ENCODE measurements around the gene PAX7.

The PAX7 gene

GRCh38 chr1:18666317-18666920, 35.8 kb downstream of the PAX7 start:
- no peak for TF ChIP-seq CTCF (IDR thresholded peaks at IDR 0.05)

GRCh38 chr1:18667333-18667732, 36.7 kb downstream of the PAX7 start:
- TF ChIP-seq CTCF (IDR thresholded peaks at IDR 0.05) = no peak

GRCh38 chr1:18668046-18668445, 37.4 kb downstream of the PAX7 start:
- TF ChIP-seq CTCF (IDR thresholded peaks at IDR 0.05) = no peak

GRCh38 chr1:18668750-18669404, 38.2 kb downstream of the PAX7 start:
- TF ChIP-seq CTCF (IDR thresholded peaks at IDR 0.05) = no peak

- no peak for TF ChIP-seq CTCF (IDR thresholded peaks at IDR 0.05)
Measured at GRCh38 chr1:18670121-18670867, 39.6 kb downstream of the PAX7 start.

GRCh38 chr1:18670868-18671225, 40.2 kb downstream of the PAX7 start:
- no peak for TF ChIP-seq CTCF (IDR thresholded peaks at IDR 0.05)

GRCh38 chr1:18673976-18674375, 43.3 kb downstream of the PAX7 start:
- no peak for TF ChIP-seq CTCF (IDR thresholded peaks at IDR 0.05)

Data from LNCAP (cell line).